ENCODE measurements around the gene IRAG1.
"Not testable (repeated sequence)": the region's sequence is repeated elsewhere in the genome, so short reads cannot be mapped to it uniquely, and the experiment has no call there.

The IRAG1 gene

DNA sequence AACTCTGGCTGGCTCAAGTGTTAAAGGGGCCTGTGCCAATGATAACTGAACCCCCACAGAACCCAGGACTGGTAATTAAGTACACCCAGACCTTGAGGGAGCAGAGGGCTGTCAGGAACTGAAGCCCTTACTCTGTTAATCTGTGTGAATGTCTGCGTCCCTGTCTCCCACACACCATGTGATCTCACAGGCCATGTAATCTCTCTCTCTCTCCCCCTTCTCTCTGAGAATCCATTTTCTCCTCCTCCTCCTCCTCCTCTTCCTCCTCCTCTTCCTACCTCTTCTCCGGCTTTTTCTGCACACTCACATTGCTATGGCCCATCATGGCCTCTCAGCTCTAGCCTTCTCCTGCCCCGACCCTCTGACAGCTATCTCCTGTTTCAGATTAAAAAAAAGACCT lies 14.6 kb upstream of the IRAG1 start:
- no peak for DNase-seq

DNA sequence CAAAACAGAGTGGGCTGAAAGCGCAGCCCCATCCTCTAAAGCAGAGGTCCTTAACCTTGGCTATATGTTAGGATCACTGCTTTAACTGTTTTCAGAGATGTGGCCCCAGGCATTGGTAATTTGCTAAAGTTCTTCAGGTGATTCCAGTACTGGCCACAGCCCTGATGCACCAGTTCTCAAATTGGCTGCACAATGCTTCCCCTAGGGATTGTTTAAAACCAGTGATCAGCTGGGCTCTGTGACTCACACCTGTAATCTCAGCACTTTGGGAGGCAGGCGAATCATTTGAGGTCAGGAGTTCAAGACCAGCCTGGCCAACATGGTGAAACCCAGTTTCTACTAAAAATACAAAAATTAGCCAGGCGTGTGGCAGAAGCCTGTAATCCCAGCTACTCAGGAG lies 8.4 kb upstream of the IRAG1 start:
- no peak for DNase-seq

DNA sequence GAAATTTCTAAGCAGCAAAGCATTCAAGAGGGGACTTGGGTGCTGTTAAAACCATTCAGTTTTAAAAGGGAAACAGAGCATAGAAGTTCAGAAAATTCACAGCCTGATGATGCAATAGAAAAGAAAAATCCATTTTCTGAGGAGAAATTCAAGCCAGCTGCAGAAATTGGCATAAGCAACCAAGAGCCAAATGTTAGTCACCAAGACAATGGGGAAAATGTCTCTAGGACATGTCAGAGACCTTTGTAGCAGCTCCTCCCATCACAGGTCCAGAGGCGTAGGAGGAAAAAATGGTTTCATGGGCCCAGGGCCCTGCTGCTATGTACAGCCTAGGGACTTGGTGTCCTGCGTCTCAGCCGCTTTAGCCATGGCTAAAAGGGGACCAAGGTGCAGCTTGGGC lies 5.5 kb upstream of the IRAG1 start:
- no peak for DNase-seq

DNA sequence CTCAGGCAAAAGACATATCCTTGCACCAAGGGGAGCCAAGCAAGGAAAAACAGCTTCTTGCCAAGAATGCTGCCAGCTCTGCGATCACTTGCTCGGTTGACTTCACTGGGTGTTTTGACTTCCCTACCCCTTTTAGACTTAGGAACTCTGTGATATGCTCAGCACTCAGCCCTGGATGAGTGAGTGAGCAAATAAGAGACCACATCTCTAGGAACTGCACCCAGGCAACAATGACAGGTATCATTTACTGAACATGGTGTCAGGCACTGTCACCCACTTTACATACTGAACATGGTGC lies 3.7 kb upstream of the IRAG1 start:
- no peak for DNase-seq

DNA sequence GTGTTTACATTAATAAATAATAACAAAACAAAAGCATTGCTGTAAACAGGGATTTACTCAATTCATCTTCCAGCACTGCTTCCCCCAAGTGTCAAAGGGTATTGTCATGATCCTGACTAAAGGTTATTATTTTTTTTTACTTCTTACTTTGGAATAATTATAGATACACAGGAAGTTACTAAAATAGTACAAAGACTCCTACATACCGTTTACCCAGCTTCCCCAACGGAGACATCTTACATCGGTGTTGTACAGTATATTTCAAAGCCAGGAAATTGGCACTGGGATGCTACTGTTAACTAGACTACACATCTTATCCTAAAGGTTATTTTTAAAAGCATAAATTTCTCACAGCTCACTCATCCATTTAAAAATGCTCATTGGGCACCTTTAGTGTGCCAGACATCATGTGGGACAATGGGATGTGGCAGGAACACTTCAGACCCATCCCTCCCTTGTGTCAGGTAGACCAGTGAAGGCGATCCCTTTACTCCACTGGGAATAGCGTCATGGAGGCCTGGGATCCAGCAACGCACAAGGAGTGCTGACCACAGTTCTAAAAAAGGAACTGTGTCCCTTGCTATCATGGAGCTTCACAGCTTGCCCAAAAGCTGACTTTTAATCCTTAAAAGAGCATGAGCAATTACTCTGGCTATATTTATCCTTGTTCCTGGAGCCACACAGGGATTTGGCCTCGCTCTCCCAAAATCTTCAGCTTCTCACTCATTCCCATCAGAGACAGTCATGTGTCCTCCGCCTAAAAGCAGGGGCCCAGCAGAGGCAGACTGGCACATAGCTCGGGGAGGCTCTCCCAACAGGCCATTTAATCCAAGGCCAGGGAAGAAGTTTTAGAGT lies 3.1 kb upstream of the IRAG1 start:
- DNase-seq: no peak

DNA sequence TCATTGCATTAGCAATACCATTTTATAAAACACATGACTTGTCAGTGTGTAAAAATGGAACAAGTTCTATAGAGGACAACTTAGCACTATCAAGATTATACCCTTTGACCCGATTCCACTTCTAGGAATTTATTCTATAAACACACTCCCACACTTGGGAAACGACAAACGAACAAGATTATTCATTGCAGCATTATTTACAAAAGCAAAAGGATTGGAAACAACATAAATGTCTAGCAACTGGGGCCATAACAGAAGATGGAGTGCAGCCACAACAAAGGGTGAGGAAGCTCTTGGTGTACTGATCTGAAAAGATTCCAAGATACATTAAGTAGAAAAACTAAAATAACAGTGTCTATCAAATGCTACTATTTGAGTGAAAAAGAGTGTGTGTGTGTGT lies 2.3 kb upstream of the IRAG1 start:
- no peak for DNase-seq

DNA sequence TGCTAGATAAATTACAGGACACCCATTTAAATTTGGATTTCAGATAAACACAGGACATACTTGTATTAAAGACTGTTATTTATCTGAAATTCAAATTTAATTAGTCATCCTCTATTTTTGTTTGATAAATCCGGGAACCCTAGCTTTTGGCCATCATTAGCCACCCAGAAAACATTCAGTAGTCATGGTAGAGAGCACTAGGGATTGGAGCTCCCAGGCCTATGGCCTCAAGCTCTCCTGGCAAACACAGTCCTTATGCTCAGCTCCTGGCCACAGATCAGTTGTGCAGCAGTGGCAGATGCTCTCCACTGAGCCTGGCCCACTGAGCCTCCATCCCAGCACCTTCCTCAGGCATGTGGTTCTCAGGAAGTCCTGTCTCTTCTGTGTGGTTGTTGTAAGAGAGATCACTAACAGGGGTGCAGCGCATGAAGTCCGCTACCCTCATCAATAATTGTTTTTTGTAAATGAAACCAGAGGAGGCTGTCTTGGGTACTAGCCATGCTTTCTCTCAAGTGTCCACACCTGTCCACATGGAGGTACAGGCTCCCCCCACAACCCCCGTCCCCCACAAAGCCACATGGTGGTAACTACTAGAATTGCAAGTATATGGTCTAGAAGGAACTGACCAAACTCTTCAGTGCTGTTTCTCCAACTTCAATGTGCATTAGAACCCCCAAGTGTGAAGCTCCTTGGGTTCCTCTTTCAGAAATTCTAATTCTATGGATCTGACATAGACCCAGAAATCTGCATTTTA lies 1.1 kb upstream of the IRAG1 start:
- no peak for DNase-seq

DNA sequence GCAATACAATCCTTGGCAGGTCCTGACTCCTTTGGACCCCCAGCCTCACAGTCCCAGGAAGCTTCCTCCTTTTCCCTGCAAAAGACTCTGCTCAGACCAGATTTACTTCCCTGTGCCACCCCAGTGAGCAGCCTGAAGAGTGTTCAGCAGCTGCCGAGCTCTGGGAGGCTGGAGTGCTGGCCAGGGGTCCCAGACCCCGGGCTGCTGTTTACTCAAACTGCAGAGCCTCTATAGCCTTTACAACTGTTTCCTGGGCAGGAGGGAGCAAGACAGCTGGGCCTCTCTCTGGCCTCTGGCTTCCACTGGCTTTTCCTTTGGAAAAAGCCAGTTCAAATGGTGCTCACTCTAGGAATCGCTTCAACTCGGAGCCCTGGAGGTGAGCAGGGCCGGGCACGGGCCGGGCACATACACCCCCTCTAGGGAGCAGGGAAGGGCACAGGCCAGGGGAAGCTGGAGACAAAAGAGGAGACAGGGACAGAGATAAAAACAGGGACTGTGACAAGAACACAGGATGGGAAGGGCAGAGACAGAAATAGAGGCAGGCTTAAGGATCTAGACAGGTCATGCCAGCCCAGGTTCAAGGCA lies 932 bp downstream of the IRAG1 start:
- no peak for DNase-seq

DNA sequence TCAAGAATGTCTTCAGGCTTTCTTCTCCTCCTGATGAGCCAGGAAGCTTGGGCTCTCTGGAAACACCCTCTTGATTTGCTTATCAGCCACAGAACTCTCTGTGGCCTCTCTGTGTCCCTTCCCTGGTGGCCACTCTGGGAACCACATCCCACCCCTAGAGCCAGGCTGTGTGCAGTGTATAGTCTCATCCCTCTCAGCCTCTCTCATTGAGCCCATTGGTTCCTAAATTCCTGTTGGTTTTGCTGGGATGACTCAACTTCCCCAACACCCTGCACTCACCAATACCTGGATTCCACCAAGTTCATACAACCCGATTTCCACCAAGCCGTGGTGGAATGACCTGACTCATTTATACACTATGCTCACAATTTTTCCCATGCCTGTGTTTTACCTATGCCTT lies 5.2 kb downstream of the IRAG1 start:
- no peak for DNase-seq

DNA sequence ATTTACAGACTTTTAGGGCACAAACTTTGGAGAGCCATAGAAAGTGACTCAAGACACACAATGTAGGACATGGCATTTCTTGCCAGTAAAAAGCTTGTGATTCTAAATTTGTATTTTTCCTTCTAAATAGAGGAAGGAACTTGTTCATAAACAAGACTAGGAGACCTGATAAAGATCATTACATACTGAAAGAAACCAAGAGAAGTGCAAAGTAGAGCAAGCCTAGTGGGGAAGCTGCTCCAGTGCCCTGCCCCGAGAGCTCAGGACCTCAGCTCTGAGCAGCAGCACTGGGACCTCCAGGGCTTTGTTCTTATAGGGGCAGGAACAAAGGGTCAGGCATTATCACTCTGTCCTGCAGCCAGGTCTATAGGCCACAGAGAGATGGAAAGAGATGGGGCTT lies 7.2 kb downstream of the IRAG1 start:
- no peak for DNase-seq

DNA sequence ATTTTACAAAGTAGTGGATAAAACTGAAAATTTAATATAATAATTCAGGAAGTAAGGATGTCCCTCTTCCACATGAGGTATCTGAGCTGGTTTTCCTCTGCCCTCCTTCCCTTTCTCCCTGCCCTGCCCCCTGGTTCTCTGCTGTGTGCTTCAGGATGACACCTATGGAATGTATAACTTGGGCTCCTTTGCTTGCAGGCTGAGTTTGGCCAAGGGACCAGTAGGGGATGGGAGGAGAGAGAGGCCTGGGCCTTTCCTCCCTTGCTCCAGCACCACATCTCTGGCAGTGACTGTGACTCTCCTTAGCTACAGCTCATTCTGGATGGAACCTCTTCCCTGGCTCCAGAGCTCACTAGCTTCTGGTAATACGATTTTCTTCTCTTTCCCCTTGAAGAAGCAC lies 10.1 kb downstream of the IRAG1 start:
- no peak for DNase-seq

DNA sequence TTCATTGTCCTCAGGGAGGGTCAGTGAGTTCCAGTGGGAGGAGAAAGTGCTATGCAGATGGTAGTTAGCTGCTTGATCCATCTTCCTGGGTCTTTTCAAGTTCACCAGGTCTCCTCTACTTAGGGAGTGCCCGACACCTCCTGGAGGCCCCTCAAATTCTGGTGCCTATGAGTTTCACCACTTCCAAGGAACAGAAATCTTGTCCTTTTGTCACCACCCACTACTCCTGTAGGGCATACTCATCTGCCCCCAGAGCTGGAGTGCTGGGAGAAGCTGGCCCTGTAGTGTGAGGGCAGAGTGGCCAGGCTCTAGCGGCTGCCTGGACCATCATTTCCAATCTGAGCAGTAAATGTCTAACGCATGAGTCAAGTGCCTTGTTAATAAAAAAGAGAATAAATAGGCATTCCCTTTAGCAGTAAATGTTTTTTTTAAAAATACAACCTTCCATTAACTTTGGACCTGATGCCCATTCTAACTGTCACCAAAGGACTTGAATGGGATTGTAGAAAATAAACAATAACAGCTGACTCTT lies 12.5 kb downstream of the IRAG1 start:
- no peak for DNase-seq

DNA sequence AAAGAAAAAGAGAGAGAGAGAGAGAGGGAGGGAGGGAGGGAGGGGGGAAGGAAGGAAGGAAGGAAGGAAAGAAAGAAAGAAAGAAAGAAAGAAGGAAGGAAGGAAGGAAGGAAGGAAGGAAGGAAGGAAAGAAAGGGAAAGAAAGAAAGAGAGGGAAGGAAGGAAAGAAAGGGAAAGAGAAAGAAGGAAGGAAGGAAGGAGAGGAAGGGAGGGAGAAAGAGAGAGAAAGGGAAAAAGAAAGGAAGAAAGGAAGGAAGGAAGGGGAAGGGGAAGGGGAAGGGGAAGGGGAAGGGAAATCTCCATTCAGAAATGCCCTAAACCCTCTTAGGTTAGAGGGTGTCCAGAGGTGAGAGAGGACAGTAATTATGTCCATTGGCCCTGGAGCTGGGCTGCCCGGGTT lies 13.3 kb downstream of the IRAG1 start:
- not testable (repeated sequence) for DNase-seq

DNA sequence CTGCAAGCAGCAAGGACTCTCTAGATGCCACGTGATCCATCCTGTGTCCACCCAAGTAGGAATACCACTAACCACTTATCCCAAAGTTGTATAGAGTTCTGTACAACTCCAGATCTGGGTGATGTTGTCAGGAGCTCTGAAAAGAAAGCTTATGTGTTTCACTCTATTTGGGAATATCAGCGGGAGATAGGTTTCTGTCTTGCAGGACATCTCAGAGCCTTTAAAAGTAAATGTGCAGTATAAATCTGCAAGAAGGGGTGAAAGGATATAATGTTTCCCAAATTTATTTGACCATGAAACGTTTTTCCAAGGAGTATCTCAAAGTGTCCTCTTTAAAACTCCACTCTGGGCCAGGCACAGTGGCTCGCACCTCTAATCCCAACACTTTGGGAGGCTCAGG lies 13.9 kb downstream of the IRAG1 start:
- no peak for DNase-seq

DNA sequence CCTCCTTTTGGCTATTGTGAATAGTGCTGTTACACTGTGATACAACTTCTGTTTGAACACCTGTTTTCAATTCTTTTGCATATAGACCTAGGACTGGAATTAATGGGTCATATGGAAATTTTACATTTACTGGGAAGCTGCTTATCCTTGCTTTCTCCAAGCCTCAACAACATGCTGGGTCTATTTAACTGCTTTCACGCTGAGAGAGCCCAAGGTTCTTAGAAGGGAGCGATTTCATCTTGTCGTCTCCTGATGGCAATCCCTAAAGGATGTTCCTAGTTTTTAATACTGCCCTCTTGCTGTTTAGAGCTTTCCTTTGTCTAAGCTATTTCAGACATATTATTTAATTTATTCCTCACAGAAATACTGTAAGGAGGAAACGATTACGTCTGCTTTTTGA lies 15.5 kb downstream of the IRAG1 start:
- no peak for DNase-seq

DNA sequence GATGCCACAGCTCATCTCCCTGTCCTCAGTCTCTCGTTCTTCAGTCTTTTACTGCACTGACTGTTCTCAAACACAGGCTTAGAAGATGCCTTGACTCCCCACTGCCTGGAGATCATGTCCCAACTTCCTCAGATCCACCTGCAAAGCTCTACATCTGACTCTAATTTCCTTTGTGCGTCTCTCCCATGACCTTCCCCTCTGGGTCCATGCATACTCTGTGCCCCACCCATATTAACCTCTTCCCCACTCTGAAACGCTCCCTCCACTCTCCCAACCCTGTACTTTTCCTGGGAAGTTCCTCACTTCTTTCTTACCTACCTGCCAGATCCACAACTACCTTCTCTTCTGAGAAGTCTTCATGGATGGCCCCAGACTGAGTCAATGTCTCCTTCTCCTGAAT lies 16.6 kb downstream of the IRAG1 start:
- no peak for DNase-seq

DNA sequence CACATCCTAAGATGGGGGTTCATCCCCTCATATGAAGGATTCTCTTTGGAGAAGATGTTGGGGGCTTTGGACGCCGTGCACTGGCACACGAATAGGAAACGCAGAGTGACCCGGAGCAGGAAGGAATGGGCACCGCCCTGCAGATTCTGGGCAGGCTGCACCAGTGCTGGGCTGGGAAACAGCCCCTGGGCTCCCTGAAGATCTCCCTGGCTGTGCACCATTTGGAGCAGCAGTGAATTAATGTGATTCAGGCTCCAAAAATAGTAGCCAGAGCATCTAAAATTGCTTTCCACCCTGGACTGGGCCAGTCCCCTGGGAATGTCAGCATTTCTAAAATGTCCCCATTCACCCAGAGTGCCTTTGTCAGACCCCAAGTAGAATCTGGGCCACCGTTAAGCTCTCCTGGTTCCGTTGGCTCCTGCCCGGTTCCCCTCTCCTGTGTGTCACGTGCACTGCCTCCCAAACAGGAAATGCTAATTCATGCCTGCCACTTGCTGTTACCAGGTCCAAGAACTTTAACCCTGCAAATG lies 18.6 kb downstream of the IRAG1 start:
- DNase-seq: no peak

DNA sequence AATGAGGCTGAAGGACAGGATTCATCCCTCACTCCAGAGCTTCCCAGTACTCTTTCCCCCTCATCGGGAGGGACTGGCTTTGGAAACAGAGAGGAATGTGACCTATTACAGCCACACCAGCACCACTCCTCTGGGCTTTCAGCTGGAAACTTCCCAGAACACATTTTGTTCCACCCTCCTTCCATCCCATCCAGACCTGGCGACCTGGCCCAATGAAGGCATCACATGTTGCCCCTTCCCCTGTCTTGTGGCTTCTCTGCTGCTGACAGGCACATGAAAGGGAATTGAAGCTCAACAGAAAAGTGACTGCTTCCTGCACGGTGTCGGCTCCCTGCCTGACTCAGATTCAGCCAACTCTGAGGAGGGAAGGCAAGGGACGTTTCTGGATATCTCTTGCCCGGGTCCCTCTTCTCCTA lies 19.1 kb downstream of the IRAG1 start:
- no peak for DNase-seq

DNA sequence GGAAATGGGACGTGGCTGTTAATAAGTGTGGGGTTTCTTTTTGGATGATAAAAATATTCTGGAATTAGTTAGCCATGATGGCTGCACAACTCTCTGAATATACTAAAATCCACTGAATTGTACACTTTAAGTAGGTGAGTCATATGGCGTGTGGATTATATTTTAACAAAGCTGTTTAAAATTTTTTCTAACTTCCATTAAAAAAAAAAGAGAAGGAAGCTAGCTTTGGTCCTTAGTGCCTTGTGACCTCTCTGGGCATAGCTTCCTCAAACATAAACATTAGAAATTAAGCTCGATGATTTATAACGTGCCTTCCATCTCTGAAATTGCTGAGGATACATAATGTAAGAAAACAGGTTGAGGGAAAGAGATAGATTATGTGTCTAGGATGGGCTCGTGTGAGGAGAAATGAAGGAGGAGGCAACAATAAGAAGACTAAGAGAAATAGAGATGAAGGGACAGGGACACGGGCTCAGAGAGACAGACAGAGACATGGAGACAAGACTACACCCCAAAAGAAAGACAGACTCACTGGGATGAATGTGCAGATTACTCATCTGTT lies 20.0 kb downstream of the IRAG1 start:
- no peak for DNase-seq

DNA sequence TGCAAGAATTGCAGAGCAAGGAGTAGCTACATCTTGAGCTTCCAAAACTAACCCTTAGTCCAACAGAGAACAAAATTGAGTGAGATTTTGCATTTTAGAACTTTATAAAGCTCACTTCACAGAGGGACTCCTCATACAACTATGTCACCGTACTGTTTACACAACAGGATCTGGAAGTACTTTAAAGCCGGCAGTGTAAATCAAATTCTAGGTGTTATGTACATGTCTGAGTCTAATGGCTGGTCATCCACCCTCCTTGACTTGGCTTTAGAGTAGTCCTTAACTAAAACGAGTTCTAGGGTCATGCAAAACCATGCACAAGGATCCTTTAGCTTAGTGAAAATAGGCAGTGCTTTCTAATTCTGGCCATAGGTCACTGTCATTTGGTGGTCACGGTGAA lies 23.5 kb downstream of the IRAG1 start:
- DNase-seq: no peak

DNA sequence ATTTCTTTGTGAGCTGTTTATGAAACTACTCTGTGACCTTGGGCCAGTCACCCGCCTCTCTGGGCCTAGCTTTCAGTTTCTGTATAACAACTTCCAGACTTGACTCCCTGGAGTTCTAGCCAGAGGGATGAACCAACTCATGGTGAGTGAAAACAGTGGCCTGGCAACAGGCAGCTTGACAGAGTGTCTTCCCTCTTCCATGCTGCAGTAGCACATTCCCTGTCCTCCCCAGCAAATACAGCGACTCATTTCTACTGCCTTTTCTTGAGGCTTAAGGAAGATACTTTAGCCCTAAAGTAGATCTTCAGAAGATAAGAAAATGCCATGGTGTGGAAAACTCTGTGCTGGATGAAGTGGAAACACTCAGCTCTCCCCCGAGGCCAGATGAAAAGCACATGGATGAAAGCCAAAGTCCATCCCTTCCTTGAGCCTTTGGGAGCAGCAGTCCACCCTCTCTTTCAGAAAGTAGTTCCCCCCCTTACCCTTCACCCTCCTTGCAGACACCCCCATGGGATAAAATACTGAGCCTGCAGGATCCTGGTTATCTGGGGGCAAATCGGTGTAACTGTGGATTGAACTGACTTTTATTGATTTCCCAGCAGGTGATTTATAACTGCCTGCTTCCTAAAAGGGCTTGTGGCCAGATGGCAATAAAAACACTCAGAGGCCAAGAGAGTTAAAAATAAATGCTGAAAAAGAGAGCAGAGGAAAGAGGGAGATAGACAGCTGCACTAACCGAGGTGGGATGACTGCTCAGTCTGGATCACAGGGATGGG lies 24.1 kb downstream of the IRAG1 start:
- peak; percentile 17 for DNase-seq

DNA sequence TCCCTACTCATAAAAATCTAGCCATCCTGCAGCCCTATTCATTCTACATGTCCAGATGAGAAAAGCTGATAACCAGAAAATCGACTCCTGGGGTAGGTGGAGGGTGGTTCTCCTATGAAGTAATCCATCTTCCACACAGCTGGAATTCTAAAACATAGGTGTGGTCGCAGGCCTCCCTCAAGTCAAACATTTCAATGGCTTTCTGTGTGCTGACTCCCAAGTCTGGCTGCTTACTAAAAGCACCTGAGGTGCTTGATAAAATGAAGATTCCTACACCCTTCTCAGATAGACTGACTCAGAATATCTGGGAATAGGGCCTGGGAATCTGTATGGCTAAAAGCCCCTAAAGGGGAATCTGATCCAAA lies 26.1 kb downstream of the IRAG1 start:
- DNase-seq: no peak

All from NCI-H2029 treated with DMSO at 0.1 percent for 48 hours (cell line).